GM12864 (cell line): ENCODE measurements around the gene FNDC3B.
A peak's percentile ranks its signal among the peaks of the same experiment; 100 is the strongest.

Experiments
- DNase-seq: peaks from one replicate; pipeline ENCODE4 v3.0.0-alpha.2; 2011; ENCODE audit warnings: low read depth
- H3K4me3 ChIP-seq: 2 replicates; pipeline ENCODE4 v1.5.1; 2011; ENCODE audit warnings: mild to moderate bottlenecking, low read depth, low read length, control low read depth
- CTCF ChIP-seq: IDR thresholded peaks from 2 replicates; pipeline ENCODE4 v1.5.1; 2011; ENCODE audit warnings: low read depth, mild to moderate bottlenecking, moderate library complexity, low read length, control low read depth, inconsistent platforms; ENCODE audit errors: missing control alignments

The FNDC3B gene

DNA sequence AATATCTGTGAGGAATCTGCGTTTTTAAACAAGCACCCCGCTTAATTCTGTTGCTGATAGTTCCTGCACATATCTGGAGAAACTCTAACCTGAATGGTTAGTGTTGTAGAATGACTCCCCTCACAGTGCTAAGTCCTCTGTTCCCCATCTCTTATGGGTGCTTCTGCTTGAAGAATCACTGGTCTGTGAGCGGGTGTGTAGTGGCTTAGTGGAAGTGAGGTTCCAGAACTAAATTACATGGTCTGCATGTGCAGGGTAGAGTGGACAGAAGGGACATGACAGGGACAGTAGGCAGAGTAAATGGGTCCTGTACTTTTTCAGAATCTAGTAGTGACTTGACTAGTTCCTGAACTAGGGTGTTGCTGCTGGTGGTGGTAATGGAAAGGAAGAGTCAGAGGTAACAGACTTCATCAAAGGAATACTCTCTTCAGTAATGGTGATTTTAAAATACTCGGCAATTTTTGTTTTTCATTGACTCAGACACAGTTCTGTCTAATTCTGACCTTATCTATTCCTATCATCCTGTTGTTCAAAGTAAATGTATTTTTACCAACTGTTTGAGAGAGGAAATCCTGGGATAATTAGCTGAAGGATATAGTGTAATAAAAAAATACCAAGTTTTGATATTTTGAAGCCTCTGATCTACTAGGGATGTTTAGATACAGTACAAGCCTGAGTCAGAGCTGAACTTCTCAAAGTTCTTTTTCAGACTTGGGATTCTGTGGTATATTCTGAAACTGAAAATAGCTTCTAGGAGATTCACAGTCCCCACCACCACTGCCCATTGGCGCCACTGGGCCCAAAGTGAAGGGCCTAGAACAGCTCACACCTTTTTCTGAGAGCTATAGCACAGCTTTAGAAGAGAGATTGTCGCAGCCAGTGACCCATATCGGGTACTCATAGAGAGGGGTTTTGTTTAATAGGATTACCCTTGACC is 55.5 kb downstream of the FNDC3B start:
- peak; percentile 31 for DNase-seq
- no peak overlapping the region for H3K4me3 ChIP-seq
- peak; percentile 22 for TF ChIP-seq CTCF

DNA sequence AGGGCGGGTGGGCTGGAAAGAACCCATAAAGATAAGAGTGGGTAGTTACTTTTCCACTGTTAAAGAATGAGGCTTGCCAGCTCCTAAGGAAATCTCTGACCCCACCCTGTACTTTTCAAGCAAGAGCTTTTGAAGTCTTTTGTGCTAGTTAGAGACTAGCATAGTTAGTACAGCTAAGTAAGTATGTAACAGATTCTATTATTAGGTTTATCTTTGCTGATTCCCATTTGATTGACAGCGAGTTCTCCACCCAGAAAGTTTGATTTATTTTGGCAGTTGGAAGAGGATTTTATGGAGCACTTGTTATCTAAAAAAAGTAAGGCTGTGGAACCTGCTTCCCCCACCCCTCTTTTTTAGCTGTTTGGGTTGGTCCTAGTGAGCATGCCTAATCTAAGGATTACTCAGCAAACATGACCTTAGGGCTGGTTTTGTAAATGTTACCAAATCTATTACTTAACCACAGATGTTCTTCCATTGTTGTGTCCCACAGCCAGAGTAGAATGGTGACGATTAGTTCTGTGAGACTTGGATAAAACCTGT is 57.6 kb downstream of the FNDC3B start:
- TF ChIP-seq CTCF, result no peak
- DNase-seq, result no peak
- no peak overlapping the region for H3K4me3 ChIP-seq

DNA sequence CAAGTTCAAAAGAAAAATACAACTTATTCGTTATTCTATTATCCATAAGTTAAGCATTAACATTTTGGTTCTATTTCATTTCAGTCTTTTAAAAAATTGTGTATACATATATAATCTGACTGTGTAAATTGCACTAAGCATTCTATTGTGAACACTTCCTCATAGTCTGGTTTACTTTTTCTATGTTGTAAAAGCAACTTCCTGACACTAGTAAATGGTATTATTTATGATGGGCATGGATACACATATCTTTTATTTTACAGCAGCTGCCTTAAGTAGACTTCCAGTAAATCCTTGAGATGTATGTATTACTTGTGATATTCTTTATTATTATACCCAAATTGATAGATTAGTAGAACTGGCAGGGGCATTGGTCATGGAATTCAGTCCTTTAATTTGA is 58.2 kb downstream of the FNDC3B start:
- no peak overlapping the region for H3K4me3 ChIP-seq
- no peak for DNase-seq
- no peak for TF ChIP-seq CTCF

GRCh38 chr3:172098698-172099494 is 59.5 kb downstream of the FNDC3B start:
- H3K4me3 ChIP-seq, result no peak overlapping the region
- DNase-seq, result no peak
- TF ChIP-seq CTCF, result no peak

GRCh38 chr3:172099495-172099808 is 60.1 kb downstream of the FNDC3B start:
- no peak for DNase-seq
- H3K4me3 ChIP-seq, result no peak overlapping the region
- no peak for TF ChIP-seq CTCF

DNA sequence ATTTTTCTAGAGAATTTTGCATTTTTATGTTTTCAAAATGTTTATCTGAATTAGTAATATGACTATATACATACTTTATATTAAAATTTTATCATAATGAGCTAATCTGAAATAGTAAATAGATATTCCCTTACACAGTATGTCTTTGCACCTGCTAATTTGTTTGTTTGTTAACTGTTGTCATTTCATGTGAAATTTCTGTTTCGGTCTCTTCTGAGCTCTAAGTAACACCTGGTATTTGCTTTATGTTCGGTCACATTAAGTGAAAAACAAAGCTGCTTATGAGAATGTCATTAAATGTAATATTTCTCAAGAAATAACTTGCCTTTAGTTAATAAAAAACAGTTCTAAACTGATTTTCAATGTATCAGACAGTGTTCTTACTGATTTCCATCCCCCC is 61.1 kb downstream of the FNDC3B start:
- no peak for TF ChIP-seq CTCF
- H3K4me3 ChIP-seq, result no peak overlapping the region
- DNase-seq, result peak; percentile 34
